ENCODE results near the gene MKKS.

Gene MKKS

GRCh38 chr20:10374036-10374435, 60.0 kb downstream of the MKKS start:
- in situ Hi-C loops (cut with MboI; ENCODE audit: low sequenced_read_pairs), result no loop called here

- in situ Hi-C loops (cut with MboI; ENCODE audit: low sequenced_read_pairs), result no loop called here
These were observed 62.6 kb downstream of the MKKS start for GRCh38 chr20:10371467-10371866.

DNA sequence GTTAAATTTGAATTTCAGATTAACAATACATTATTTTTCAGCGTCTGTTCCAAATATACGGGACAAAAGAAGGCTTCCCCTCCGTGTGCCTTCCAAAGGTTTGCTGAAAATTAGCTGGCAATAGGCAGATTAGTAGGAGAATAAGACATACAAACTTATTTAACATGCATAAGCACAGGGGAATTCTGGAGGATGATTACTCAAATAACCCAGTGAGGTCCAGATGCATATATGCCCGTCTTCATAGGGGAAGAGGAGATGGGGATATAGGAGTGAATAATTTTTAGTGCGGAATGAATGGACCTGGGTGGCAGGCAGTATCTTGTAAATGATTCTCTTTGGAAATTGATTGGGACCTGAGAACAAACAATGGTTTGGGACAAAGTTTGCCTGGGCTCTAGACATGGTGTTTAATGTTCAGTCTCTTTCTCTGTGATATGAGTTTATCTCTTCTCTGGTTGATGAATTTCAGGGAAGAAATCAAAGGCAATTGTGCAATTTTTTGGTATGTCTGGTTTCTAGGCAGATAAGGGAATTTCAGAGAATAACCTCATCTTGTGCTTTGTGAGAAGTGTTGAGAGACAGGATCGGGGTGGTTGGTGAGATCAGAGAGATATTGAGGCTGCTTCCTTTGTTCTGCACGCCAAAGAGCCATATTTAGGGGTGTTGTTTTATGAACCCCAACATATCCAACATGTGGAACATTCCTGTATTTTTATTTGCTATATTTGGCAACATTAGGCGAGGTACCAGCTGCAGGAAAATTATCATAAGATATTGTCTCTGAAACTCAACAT, 63.7 kb downstream of the MKKS start:
- in situ Hi-C loops (cut with MboI; ENCODE audit: low sequenced_read_pairs), result no loop called here

DNA sequence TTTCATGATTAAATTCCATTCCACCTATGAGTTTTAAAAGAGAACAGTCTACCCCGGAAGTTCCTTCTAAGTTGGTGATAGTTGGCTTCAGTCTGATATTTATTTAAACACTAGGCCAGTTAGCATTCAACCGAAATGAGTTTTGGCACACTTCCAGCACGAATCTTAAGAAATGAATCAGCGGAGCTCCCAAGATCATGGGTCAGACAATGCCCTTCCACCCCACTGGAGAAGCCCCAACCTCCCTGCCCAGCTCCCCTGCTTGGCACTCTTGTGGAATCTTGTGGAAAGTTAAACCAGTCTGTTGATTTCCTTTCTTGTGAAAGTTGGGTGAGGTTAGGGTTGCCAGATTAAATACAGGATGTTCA, 64.3 kb downstream of the MKKS start:
- in situ Hi-C loops (cut with MboI; ENCODE audit: low sequenced_read_pairs), result no loop called here

- in situ Hi-C loops (cut with MboI; ENCODE audit: low sequenced_read_pairs), result no loop called here
These were observed 65.3 kb downstream of the MKKS start for GRCh38 chr20:10368702-10369041.

- in situ Hi-C loops (cut with MboI; ENCODE audit: low sequenced_read_pairs), result no loop called here
These were observed 65.9 kb downstream of the MKKS start for GRCh38 chr20:10367943-10368701.

DNA sequence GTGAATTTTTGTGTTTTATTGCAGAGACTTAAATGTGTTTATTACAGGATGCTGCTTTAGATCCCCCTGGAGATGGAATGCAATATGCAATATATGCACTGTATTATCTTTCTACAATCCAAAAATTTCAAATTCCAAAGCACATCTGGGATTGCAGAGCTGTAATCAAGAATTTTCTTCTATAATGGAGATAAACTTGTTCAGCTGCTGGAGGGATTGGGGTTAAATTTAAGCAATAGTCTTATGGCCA, 66.4 kb downstream of the MKKS start:
- in situ Hi-C loops (cut with MboI; ENCODE audit: low sequenced_read_pairs), result no loop called here

DNA sequence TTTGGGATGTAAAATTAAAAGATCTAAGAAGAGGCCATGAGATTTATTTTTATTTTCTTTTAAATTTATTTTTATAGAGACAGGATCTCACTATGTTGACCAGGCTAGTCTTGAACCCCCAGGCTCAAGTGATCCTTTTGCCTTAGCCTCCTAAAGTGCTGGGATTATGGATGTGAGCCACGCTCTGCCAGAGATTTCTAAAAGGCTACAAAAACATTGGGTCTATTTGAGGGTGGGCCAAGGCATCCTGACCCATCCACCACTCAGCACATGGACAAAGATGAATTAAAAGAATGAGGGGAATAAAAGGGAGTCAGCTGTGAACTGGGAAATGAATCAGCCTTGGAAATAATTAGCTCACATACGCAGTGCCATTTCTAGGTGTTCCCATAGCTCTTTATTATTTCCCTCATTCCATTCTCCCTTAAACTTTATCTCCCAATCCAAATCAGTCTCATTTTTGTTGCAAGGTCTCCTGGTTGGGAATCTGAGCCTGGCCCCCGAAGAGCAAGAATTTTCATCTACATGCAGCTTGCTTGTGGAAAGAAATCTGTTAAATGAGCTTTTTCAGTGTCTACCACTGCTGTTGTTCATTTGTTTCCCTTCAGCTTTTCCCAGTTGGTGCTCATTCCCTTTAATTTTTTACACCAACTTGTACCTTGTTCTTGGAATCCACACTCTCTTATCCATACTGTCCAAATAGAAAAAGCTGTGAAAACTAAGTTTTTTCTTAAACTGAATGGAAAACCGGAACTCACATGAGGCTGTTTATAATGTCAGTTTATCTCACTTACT, 66.9 kb downstream of the MKKS start:
- in situ Hi-C loops (cut with MboI; ENCODE audit: low sequenced_read_pairs), result no loop called here

DNA sequence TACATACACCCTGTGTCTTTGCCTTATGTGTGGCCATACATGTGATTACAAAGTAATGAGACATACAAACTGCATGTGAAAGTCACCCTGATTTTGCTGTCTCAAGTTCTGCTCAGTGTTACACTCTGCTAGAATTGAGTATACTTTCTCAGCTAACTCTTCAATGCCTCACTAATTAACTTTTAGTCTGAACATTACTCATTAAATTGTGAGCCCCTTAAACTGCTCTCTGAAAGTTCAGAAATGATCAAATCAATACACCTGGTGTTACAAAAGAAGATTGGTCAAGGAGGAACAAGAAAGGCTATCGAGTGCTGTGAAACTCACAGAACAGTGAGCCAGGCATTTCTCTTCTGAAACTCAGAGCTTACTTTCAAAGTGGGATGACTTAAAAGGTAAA, 71.3 kb downstream of the MKKS start:
- in situ Hi-C loops (cut with MboI; ENCODE audit: low sequenced_read_pairs), result no loop called here

GRCh38 chr20:10360878-10361277, 73.1 kb downstream of the MKKS start:
- in situ Hi-C loops (cut with MboI; ENCODE audit: low sequenced_read_pairs), result no loop called here

DNA sequence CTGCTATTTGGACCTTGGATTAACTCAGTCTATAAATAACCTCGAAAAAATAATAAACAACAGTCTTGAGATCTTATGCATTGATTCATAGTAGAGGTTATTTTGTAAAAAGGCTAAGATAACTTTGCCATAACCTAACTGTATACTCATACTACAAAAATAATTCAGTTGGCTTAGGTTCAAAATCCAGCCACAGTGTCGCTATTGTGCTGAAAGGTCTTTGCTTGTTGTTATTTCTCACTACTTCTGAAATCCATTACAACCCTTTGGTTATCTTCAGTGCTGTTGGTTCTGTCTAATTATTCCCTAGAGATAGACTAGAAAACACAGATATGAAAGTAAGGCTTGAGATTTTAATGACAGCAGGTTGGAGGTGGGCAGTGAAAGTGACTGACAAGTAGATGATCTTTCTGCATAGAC, 74.4 kb downstream of the MKKS start:
- in situ Hi-C loops (cut with MboI; ENCODE audit: low sequenced_read_pairs), result no loop called here

DNA sequence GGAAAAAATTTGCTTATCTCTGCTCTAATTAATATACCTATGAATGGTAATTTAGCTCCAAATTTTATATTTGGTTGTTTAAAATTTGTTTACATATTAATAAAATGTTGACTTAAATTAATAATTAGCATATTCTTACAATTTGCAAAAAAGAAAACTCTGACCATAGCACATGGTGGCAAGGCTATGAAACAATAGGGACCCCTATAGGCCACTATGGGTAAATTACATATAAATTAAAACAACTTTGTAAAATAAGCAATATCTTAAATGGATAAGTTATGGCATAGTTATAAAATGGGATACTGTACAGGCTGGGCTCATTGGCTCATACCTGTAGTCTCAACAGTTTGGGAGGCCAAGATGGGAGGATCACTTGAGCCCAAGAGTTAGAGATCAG, 76.0 kb downstream of the MKKS start:
- in situ Hi-C loops (cut with MboI; ENCODE audit: low sequenced_read_pairs), result no loop called here

GRCh38 chr20:10357061-10357708, 76.8 kb downstream of the MKKS start:
- in situ Hi-C loops (cut with MboI; ENCODE audit: low sequenced_read_pairs), result no loop called here

GRCh38 chr20:10356628-10357027, 77.4 kb downstream of the MKKS start:
- in situ Hi-C loops (cut with MboI; ENCODE audit: low sequenced_read_pairs), result no loop called here

DNA sequence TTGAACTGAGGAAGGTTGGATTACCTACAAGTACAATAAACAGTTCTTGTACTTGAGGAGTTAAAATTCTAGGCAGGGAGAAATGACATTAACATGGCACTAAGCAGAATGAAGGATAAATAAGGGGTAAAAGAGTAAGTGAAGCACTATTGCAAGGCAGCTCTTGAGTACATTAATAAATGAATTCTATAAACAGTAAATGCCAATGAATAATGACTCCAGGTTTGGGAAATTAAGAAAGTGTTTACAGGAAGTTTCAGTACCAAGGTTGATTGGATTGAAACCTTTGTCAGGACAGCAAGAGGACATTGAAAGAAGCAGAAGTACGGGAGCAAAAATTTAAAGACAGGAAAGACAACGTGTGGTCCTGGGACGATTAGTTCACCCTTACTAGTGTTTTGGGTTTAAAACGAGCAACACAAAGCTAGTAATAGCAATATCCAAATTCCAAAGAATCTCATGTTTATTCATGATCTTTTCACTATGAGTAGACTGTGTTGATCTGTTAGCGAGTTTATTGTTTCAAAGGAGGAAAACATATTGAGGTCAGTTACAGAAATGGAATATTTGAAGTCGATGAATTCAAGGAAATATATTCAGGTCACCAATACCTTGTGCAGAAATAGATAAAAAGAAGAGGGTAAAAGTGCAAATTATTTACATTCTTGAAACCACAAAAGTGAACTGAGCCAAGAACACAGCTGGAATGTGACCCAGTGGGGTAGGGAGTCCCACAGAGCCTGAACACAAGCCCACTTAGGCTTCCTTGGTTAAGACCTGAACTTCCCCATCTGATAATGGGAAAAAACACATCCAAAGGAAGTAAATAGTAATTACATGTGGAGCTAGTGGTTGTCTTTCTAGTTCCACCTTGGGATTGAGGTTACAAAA, 80.8 kb downstream of the MKKS start:
- in situ Hi-C loops (cut with MboI; ENCODE audit: low sequenced_read_pairs), result no loop called here
